MCF 10A (cell line): Measurements from ENCODE around the gene G3BP2. TPM values are rescaled to one million over a fixed set of nuclear protein-coding genes. Genes with fewer than 3 reads are reported as not detected.

Source experiments
- BruUV-seq: library from RNA; stranded (reverse); fragments of 400-500 nt; replicated peaks from 2 replicates; lab custom pipeline; 2021; lab: Mats Ljungman, UMichigan
- CTCF ChIA-PET: fragments of 300-600 bp; sonication (Branson Sonifier 250); formaldehyde crosslinking; extraction: SDS; loops from one replicate; lab custom pipeline; 2021; ENCODE audit warnings: antibody characterized with exemption, inconsistent platforms; lab: Yijun Ruan, JAX
- POLR2A ChIA-PET: fragments of 300-600, 350-650 bp; sonication (Branson Sonifier 250); formaldehyde crosslinking; extraction: SDS; loops from one replicate; lab custom pipeline; 2020; ENCODE audit warnings: antibody characterized with exemption, inconsistent platforms; lab: Yijun Ruan, JAX
- DNase-seq: peaks from one replicate; pipeline ENCODE4 v3.0.0-alpha.2; 2018; ENCODE audit not compliant: unreplicated experiment
- H3K27ac Mint-ChIP-seq: one replicate; pipeline ENCODE4 v1.8.0; 2022; ENCODE audit warnings: mild to moderate bottlenecking, low read depth, mixed read lengths; ENCODE audit not compliant: unreplicated experiment
- H3K27me3 Mint-ChIP-seq: one replicate; pipeline ENCODE4 v1.8.0; 2022; ENCODE audit warnings: mixed read lengths; ENCODE audit not compliant: insufficient read depth, unreplicated experiment
- H3K36me3 Mint-ChIP-seq: one replicate; pipeline ENCODE4 v1.8.0; 2022; ENCODE audit warnings: mild to moderate bottlenecking, moderate library complexity, mixed read lengths; ENCODE audit not compliant: insufficient read depth, unreplicated experiment
- H3K4me1 Mint-ChIP-seq: one replicate; pipeline ENCODE4 v1.8.0; 2022; ENCODE audit warnings: mixed read lengths; ENCODE audit not compliant: insufficient read depth, unreplicated experiment
- H3K4me3 Mint-ChIP-seq: one replicate; pipeline ENCODE4 v1.8.0; 2022; ENCODE audit warnings: mild to moderate bottlenecking, moderate library complexity, mixed read lengths; ENCODE audit not compliant: unreplicated experiment
- H3K9me3 Mint-ChIP-seq: one replicate; pipeline ENCODE4 v1.8.0; 2022; ENCODE audit warnings: mixed read lengths; ENCODE audit not compliant: unreplicated experiment
- CTCF ChIP-seq: fragments of 200-600 bp; IDR thresholded peaks from one replicate; pipeline ENCODE4 v1.8.0; 2022; ENCODE audit warnings: antibody characterized with exemption, mild to moderate bottlenecking; ENCODE audit not compliant: unreplicated experiment
- intact Hi-C: fragments of 100-400 bp; cut with micrococcal nuclease; formaldehyde crosslinking; loops from 2 replicates; pipeline ENCODE4 v1.14.1; 2022
- total RNA-seq: library from RNA; stranded (reverse); gene quantifications from 2 replicates; pipeline ENCODE4 v1.2.3, GENCODE V29; 2022

The G3BP2 gene
- total RNA-seq, 1 experiment from 2014 or later = 179 TPM

GRCh38 chr4:75655562-75655961 lies 17.6 kb downstream of the G3BP2 start:
- CTCF ChIA-PET = interaction anchor here (2.1 kb wide), 1 partner anchor 15 kb away, joined by 11 read pairs; no protein-coding TSS in a partner anchor
- POLR2A ChIA-PET = interaction anchor here (0.6 to 3.5 kb wide), 3 partner anchors 18 to 68 kb away, joined by 3 to 24 read pairs (median 3); partner anchors contain the start of genes G3BP2 and USO1
- H3K4me3 Mint-ChIP-seq = no peak overlapping the region
- no peak overlapping the region for H3K27ac Mint-ChIP-seq
- no TSS peak for BruUV-seq
- no peaks in the 10 kb centered on the region for H3K27me3 Mint-ChIP-seq
- TF ChIP-seq CTCF = no peak
- H3K4me1 Mint-ChIP-seq = peaks cover 6% of the 10 kb centered on the region
- intact Hi-C loops = no loop called here
- peaks cover 85% of the 10 kb centered on the region for H3K36me3 Mint-ChIP-seq
- H3K9me3 Mint-ChIP-seq = no peaks in the 10 kb centered on the region
- no peak for DNase-seq

GRCh38 chr4:75654905-75655304 lies 18.3 kb downstream of the G3BP2 start:
- ChIA-PET CTCF (interaction anchor here (0.8 to 2.1 kb wide), 4 partner anchors 10 to 69 kb away, joined by 3 to 16 read pairs (median 9); partner anchors contain the start of gene USO1), POLR2A (interaction anchor here (0.7 to 3.5 kb wide), 3 partner anchors 17 to 162 kb away, joined by 3 to 24 read pairs (median 4); partner anchors contain the start of gene USO1)
- intact Hi-C loops = loop anchor here (1.0 kb wide), 2 partner anchors 69 to 193 kb away; partner anchors contain the start of gene USO1
- Mint-ChIP-seq H3K4me1 (peaks cover 6% of the 10 kb centered on the region), H3K4me3 (no peak overlapping the region), H3K36me3 (peaks cover 88% of the 10 kb centered on the region), H3K27ac (peak overlapping the region; percentile 47), H3K9me3 (no peaks in the 10 kb centered on the region), H3K27me3 (no peaks in the 10 kb centered on the region)
- BruUV-seq = no TSS peak
- TF ChIP-seq CTCF = no peak
- no peak for DNase-seq

- ChIA-PET CTCF (interaction anchor here (0.6 to 2.1 kb wide), 5 partner anchors 11 to 69 kb away, joined by 3 to 16 read pairs (median 7); partner anchors contain the start of gene USO1), POLR2A (interaction anchor here (0.6 to 3.5 kb wide), 6 partner anchors 18 to 161 kb away, joined by 3 to 24 read pairs (median 4); partner anchors contain the start of gene USO1)
- intact Hi-C loops = loop anchor here (1.0 kb wide), 2 partner anchors 70 to 194 kb away; partner anchors contain the start of gene USO1
These were observed 19.2 kb downstream of the G3BP2 start for GRCh38 chr4:75653845-75654503.

More at GRCh38 chr4:75653845-75654503, 19.2 kb downstream of the G3BP2 start:
- peaks cover 90% of the 10 kb centered on the region for H3K36me3 Mint-ChIP-seq
- H3K9me3 Mint-ChIP-seq = no peaks in the 10 kb centered on the region
- peaks cover 4% of the 10 kb centered on the region for H3K4me1 Mint-ChIP-seq
- H3K27ac Mint-ChIP-seq = no peak overlapping the region
- H3K4me3 Mint-ChIP-seq = no peak overlapping the region
- no peaks in the 10 kb centered on the region for H3K27me3 Mint-ChIP-seq
- TF ChIP-seq CTCF = peak; percentile 45
- DNase-seq = peak; percentile 45
- BruUV-seq = no TSS peak
